PC-3 (cell line): ENCODE data around the gene SMIM13.

Experiments
- CTCF ChIP-seq: fragments of 300-600 bp; sonication (generic); conservative IDR thresholded peaks from 2 replicates; pipeline ENCODE4 v1.5.1; 2017; ENCODE audit warnings: antibody characterized with exemption, low read depth, mild to moderate bottlenecking, low read length
- EZH2 ChIP-seq: fragments of 300-600 bp; sonication (generic); IDR thresholded peaks from one replicate; pipeline ENCODE4 v1.6.1; 2017; ENCODE audit warnings: antibody characterized with exemption, mild to moderate bottlenecking, low read length; ENCODE audit not compliant: unreplicated experiment

GRCh38 chr6:11132194-11132888, 38.7 kb downstream of the SMIM13 start:
- TF ChIP-seq CTCF (no peak), EZH2 (no peak)
